Kidney (tissue), 14 donors: Measurements from ENCODE around the gene LIMD2. TPM values are rescaled to one million over a fixed set of nuclear protein-coding genes. Genes with fewer than 3 reads are reported as not detected.

ENCODE experiments used
- DNase-seq, 5 donors: peaks; one replicate each; pipeline ENCODE4 v3.0.0-alpha.2; 2013 to 2020
- FAIRE-seq: peaks from 2 replicates; lab custom pipeline; 2012; peaks lifted over from hg19 to GRCh38; lab: Jason Lieb, UNC
- H3K27ac ChIP-seq, 2 donors: one replicate each; pipeline ENCODE4 v1.7.0; 2013; ENCODE audit warnings: low read depth in 2 of 2, low read length in 2 of 2, inconsistent platforms in 1 of 2
- H3K27me3 ChIP-seq: one replicate; pipeline ENCODE4 v1.7.1; 2013; ENCODE audit warnings: low read length, inconsistent platforms; ENCODE audit not compliant: control insufficient read depth, insufficient read depth
- H3K36me3 ChIP-seq, 3 donors: one replicate each; pipeline versions ENCODE4 v1.7.0 to v1.7.1; 2013; ENCODE audit warnings: low read length in 3 of 3, control low read depth in 1 of 3, inconsistent platforms in 1 of 3; ENCODE audit not compliant: insufficient read depth in 3 of 3, control insufficient read depth in 2 of 3
- H3K4me1 ChIP-seq, 3 donors: one replicate each; pipeline versions ENCODE4 v1.7.0 to v1.7.1; 2013; ENCODE audit warnings: low read length in 3 of 3, inconsistent platforms in 1 of 3, low read depth in 1 of 3; ENCODE audit not compliant: control insufficient read depth in 2 of 3, insufficient read depth in 2 of 3
- H3K4me3 ChIP-seq, 3 donors: one replicate each; pipeline versions ENCODE4 v1.7.0 to v1.8.1; 2013; ENCODE audit warnings: low read length in 3 of 3, control low read depth in 1 of 3, inconsistent platforms in 1 of 3
- H3K9ac ChIP-seq, 3 donors: one replicate each; pipeline versions ENCODE4 v1.7.0 to v1.7.1; 2013; ENCODE audit warnings: low read length in 3 of 3, control low read depth in 1 of 3, inconsistent platforms in 1 of 3
- H3K9me3 ChIP-seq, 3 donors: one replicate each; pipeline versions ENCODE4 v1.7.0 to v1.7.1; 2013; ENCODE audit warnings: low read length in 3 of 3, control low read depth in 1 of 3, inconsistent platforms in 1 of 3; ENCODE audit not compliant: control insufficient read depth in 2 of 3, insufficient read depth in 1 of 3
- CTCF ChIP-seq: IDR thresholded peaks from 3 replicates; pipeline ENCODE4 v1.5.1; 2012; ENCODE audit warnings: mild to moderate bottlenecking, moderate library complexity, borderline replicate concordance; ENCODE audit not compliant: insufficient read depth; ENCODE audit errors: extremely low read depth
- intact Hi-C: fragments of 100-400 bp; cut with DNase I; formaldehyde crosslinking; loops from one replicate; pipeline ENCODE4 v1.11.1; 2022
- polyA plus RNA-seq: library from polyadenylated mRNA; stranded (reverse); fragments of 350-450 nt; fragmentation: Illumina TruSeq; extraction: RNeasy Lipid Tissue Mini Kit (QIAGEN cat#74804); gene quantifications from one replicate; pipeline ENCODE4 v1.2.3, GENCODE V29; 2014; ENCODE audit warnings: low read depth, low replicate concordance; ENCODE audit not compliant: insufficient read depth
- total RNA-seq: library from RNA; stranded (reverse); fragmentation: NEBNext Ultra II Directional; extraction: Animal tissue kit (Norgen Biotek cat#: 25700); gene quantifications from one replicate; pipeline ENCODE4 v1.2.1, GENCODE V29; 2021
- donor health status: control.
- donor health status: control.
- donor health status: control.
- donor health status: control.
- donor health status: control.
- donor health status: DM: yes; HTN: yes; CAD: no.
- donor health status: Normal renal cell carcinoma (clear cell type).

Gene LIMD2
- total and polyA plus RNA-seq, 2 donors from 2014 or later = 11.5 to 32.3 TPM

- Histone ChIP-seq H3K4me3 (peak overlapping the region; percentile 57 to 78 (median 61)), H3K4me1 (peaks cover 0 to 4% (median 0%) of the 10 kb centered on the region in 3 donors), H3K9me3 (no peaks in the 10 kb centered on the region), H3K27me3 (no peaks in the 10 kb centered on the region), H3K27ac (peak overlapping the region; percentile 93 to 94), H3K9ac (peak overlapping the region; percentile 62 to 87 (median 63)), H3K36me3 (peaks cover 0 to 6% (median 5%) of the 10 kb centered on the region in 3 donors)
- TF ChIP-seq CTCF = no peak
- no peak for DNase-seq
- intact Hi-C loops = no loop called here
- FAIRE-seq = no peak
Measured at GRCh38 chr17:63741143-63741407, 41.1 kb upstream of the LIMD2 start.

GRCh38 chr17:63740464-63741142, 40.7 kb upstream of the LIMD2 start:
- H3K9me3 ChIP-seq = no peaks in the 10 kb centered on the region
- peak overlapping the region; percentile 62 to 87 (median 63) for H3K9ac ChIP-seq
- DNase-seq = peak in 2 of 5 donors; percentile 30
- no peaks in the 10 kb centered on the region for H3K27me3 ChIP-seq
- intact Hi-C loops = no loop called here
- peaks cover 0 to 2% (median 2%) of the 10 kb centered on the region in 3 donors for H3K36me3 ChIP-seq
- peak overlapping the region; percentile 61 to 94 for H3K27ac ChIP-seq
- H3K4me3 ChIP-seq = peak overlapping the region; percentile 57 to 78 (median 61)
- H3K4me1 ChIP-seq = peaks cover 0 to 4% (median 0%) of the 10 kb centered on the region in 3 donors
- no peak for FAIRE-seq
- TF ChIP-seq CTCF = no peak

- Histone ChIP-seq H3K36me3 (no peaks in the 10 kb centered on the region), H3K4me3 (no peak overlapping the region), H3K27me3 (no peaks in the 10 kb centered on the region), H3K9ac (no peak overlapping the region), H3K4me1 (peaks cover 0 to 3% (median 0%) of the 10 kb centered on the region in 3 donors), H3K9me3 (no peaks in the 10 kb centered on the region), H3K27ac (no peak overlapping the region)
- intact Hi-C loops = no loop called here
- DNase-seq = no peak
- no peak for TF ChIP-seq CTCF
- FAIRE-seq = no peak
Measured at GRCh38 chr17:63735691-63736090, 35.8 kb upstream of the LIMD2 start.
